Thyroid gland (tissue), 4 donors: Measurements from ENCODE around the gene TAS2R60.

Source experiments
- CTCF ChIP-seq, 6 experiments: fragments of 200-600 bp in 3 of 6; fragments of 450-650 bp in 3 of 6; sonication (generic) in 3 of 6; IDR thresholded peaks; one replicate each; pipeline ENCODE4 v1.5.1; 2016 to 2019; ENCODE audit warnings: antibody characterized with exemption in 6 of 6, mild to moderate bottlenecking in 2 of 6, inconsistent platforms in 1 of 6, moderate library complexity in 1 of 6
- POLR2A ChIP-seq, 2 donors: fragments of 450-650 bp; IDR thresholded peaks; one replicate each; pipeline ENCODE4 v1.6.1; 2017; ENCODE audit warnings: antibody characterized with exemption in 2 of 2, mild to moderate bottlenecking in 2 of 2, moderate library complexity in 1 of 2

- no peak for TF ChIP-seq CTCF (IDR thresholded peaks at IDR 0.05)
- no peak for TF ChIP-seq POLR2A (IDR thresholded peaks at IDR 0.05)
These were observed 6.5 kb downstream of the TAS2R60 start for GRCh38 chr7:143449793-143450192.
